Urinary bladder (tissue), 4 donors: Measurements from ENCODE around the gene GDPD3. TPM values are rescaled to one million over a fixed set of nuclear protein-coding genes. Genes with fewer than 3 reads are reported as not detected.

ENCODE experiments used
- DNase-seq: peaks from one replicate; pipeline ENCODE4 v3.0.0-alpha.2; 2015; ENCODE audit errors: extremely low spot score
- H3K27ac ChIP-seq: one replicate; pipeline ENCODE4 v1.5.1; 2013; ENCODE audit warnings: low read depth, mild to moderate bottlenecking, moderate library complexity
- H3K36me3 ChIP-seq: one replicate; pipeline ENCODE4 v1.6.1; 2013; ENCODE audit warnings: mild to moderate bottlenecking, moderate library complexity; ENCODE audit not compliant: insufficient read depth
- H3K4me1 ChIP-seq: one replicate; pipeline ENCODE4 v1.6.1; 2013; ENCODE audit warnings: mild to moderate bottlenecking, moderate library complexity; ENCODE audit not compliant: insufficient read depth
- H3K4me3 ChIP-seq: one replicate; pipeline ENCODE4 v1.5.1; 2013; ENCODE audit warnings: low read depth, low read length
- WGBS: extraction: QIAGEN DNeasy Blood & Tissue Kit; methylation state at CpG from one replicate; pipeline ENCODE4 v1.1.7; 2013; 5-methylcytosine and 5-hydroxymethylcytosine counted together
- polyA plus RNA-seq: library from polyadenylated mRNA; stranded (reverse); fragments of 200-250 nt; gene quantifications from one replicate; pipeline ENCODE4 v1.2.3, GENCODE V29; 2013
- total RNA-seq: library from RNA; depleted of rRNA; stranded (reverse); fragments of >200 nt; gene quantifications from one replicate; pipeline ENCODE4 v1.2.3, GENCODE V29; 2014
- donor health status: healthy with polysubstance abuse.
- donor health status: healthy.

Gene GDPD3
- total and polyA plus RNA-seq, 2 donors = 4.6 to 5.1 TPM

GRCh38 chr16:30085820-30086219 is 27.5 kb downstream of the GDPD3 start:
- Histone ChIP-seq H3K36me3 (no peaks in the 10 kb centered on the region), H3K4me1 (no peaks in the 10 kb centered on the region), H3K4me3 (no peak overlapping the region), H3K27ac (no peak overlapping the region)
- no peak for DNase-seq
- 62% methylated on average over 6 of the region's 6 CpGs for WGBS

DNA sequence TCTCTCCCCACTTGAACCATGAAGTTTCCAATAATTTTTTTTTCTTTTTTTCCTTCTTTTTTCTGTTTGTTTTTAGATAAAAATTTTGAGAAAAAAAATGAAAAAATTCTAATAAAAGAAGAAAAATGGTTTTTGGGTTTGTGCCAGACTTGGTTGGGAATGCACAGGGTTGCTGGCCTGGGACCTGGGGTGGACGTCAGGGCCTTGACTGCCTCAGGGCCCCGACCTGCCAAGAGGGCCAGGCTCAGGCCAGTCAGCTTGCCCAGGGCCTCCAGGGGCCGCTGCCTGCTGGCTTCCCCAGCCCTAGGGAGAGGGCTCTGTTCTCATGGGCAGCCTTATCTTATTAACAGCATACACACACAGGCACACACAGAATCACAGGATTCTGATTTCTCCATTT is 28.1 kb downstream of the GDPD3 start:
- no peak for DNase-seq
- WGBS = 44% methylated on average over 3 of the region's 3 CpGs
- no peak overlapping the region for H3K27ac ChIP-seq
- no peak overlapping the region for H3K4me3 ChIP-seq
- no peaks in the 10 kb centered on the region for H3K4me1 ChIP-seq
- H3K36me3 ChIP-seq = no peaks in the 10 kb centered on the region

DNA sequence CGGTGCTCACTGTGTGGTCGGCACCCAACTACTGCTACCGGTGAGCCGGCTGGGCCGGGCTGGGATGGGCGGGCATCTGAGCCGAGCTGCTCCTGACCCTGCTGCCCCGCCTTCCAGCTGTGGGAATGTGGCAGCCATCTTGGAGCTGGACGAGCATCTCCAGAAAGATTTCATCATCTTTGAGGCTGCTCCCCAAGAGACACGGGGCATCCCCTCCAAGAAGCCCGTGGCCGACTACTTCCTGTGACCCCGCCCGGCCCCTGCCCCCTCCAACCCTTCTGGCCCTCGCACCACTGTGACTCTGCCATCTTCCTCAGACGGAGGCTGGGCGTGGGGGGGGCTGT is 28.5 kb downstream of the GDPD3 start:
- no peaks in the 10 kb centered on the region for H3K4me1 ChIP-seq
- no peak overlapping the region for H3K4me3 ChIP-seq
- no peak for DNase-seq
- no peak overlapping the region for H3K27ac ChIP-seq
- no peaks in the 10 kb centered on the region for H3K36me3 ChIP-seq
- WGBS = 56% methylated on average over 17 of the region's 17 CpGs

GRCh38 chr16:30084096-30084815 is 29.1 kb downstream of the GDPD3 start:
- no peak for DNase-seq
- no peaks in the 10 kb centered on the region for H3K4me1 ChIP-seq
- WGBS = 85% methylated on average over 18 of the region's 18 CpGs
- no peak overlapping the region for H3K27ac ChIP-seq
- H3K4me3 ChIP-seq = no peak overlapping the region
- no peaks in the 10 kb centered on the region for H3K36me3 ChIP-seq

GRCh38 chr16:30083216-30084055 is 29.9 kb downstream of the GDPD3 start:
- H3K36me3 ChIP-seq = peaks cover 2% of the 10 kb centered on the region
- H3K4me3 ChIP-seq = no peak overlapping the region
- no peaks in the 10 kb centered on the region for H3K4me1 ChIP-seq
- DNase-seq = no peak
- H3K27ac ChIP-seq = no peak overlapping the region
- 91% methylated on average over 24 of the region's 24 CpGs for WGBS

- no peaks in the 10 kb centered on the region for H3K4me1 ChIP-seq
- 85% methylated on average over 20 of the region's 20 CpGs for WGBS
- no peak for DNase-seq
- peaks cover 2% of the 10 kb centered on the region for H3K36me3 ChIP-seq
- H3K27ac ChIP-seq = no peak overlapping the region
- H3K4me3 ChIP-seq = no peak overlapping the region
Observed at GRCh38 chr16:30082545-30083090, 30.7 kb downstream of the GDPD3 start.

GRCh38 chr16:30079480-30079879 is 33.9 kb downstream of the GDPD3 start:
- no peak for DNase-seq
- Histone ChIP-seq H3K36me3 (peaks cover 2% of the 10 kb centered on the region), H3K4me1 (no peaks in the 10 kb centered on the region), H3K4me3 (no peak overlapping the region), H3K27ac (no peak overlapping the region)
- 87% methylated on average over 7 of the region's 7 CpGs for WGBS

GRCh38 chr16:30078744-30079143 is 34.6 kb downstream of the GDPD3 start:
- Histone ChIP-seq H3K4me1 (no peaks in the 10 kb centered on the region), H3K36me3 (peaks cover 2% of the 10 kb centered on the region), H3K4me3 (no peak overlapping the region), H3K27ac (no peak overlapping the region)
- WGBS = 93% methylated on average over 7 of the region's 7 CpGs
- no peak for DNase-seq

- no peaks in the 10 kb centered on the region for H3K4me1 ChIP-seq
- no peak overlapping the region for H3K27ac ChIP-seq
- peaks cover 2% of the 10 kb centered on the region for H3K36me3 ChIP-seq
- WGBS = 76% methylated on average over 6 of the region's 6 CpGs
- H3K4me3 ChIP-seq = no peak overlapping the region
- DNase-seq = no peak
Observed at GRCh38 chr16:30077656-30078055, 35.7 kb downstream of the GDPD3 start.

DNA sequence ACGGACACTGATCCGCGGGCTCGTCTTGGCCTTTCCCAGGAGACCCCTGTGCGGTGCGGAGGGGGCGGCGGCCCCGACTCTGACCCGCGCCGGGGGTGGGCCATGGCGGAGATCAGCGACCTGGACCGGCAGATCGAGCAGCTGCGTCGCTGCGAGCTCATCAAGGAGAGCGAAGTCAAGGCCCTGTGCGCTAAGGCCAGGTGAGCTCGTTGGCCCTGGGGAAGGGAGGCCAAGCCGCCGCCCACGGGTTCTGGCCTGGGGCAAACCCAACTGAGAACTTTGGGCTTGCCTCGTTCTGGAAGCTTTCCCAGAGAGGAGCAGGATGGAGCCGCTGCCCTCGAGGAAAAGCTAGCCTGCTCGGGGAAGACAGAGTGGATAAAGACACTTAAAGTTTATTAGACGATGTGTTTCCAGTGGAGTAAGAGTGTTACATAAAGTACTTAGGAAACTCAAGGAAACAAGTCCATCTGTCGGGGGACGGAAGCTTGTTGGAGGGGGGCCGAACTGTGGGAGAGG is 37.0 kb downstream of the GDPD3 start:
- DNase-seq = no peak
- 2% methylated on average over 33 of the region's 33 CpGs for WGBS
- peaks cover 2% of the 10 kb centered on the region for H3K36me3 ChIP-seq
- no peaks in the 10 kb centered on the region for H3K4me1 ChIP-seq
- peak overlapping the region; percentile 78 for H3K27ac ChIP-seq
- H3K4me3 ChIP-seq = peak overlapping the region; percentile 96

- Histone ChIP-seq H3K27ac (peak within 1 kb of the TSS; percentile 78), H3K4me1 (no peaks in the 10 kb centered on the region), H3K4me3 (peak within 1 kb of the TSS; percentile 96), H3K36me3 (peaks cover 2% of the 10 kb centered on the region)
- DNase-seq = peak; percentile 82
- WGBS = 2% methylated on average over 67 of the region's 67 CpGs
Observed at GRCh38 chr16:30075503-30076275, 37.6 kb downstream of the GDPD3 start, which contains the start of gene PPP4C. PPP4C (plus strand) TSS chr16:30075994; CDS start chr16:30076378, 384 bp downstream.

DNA sequence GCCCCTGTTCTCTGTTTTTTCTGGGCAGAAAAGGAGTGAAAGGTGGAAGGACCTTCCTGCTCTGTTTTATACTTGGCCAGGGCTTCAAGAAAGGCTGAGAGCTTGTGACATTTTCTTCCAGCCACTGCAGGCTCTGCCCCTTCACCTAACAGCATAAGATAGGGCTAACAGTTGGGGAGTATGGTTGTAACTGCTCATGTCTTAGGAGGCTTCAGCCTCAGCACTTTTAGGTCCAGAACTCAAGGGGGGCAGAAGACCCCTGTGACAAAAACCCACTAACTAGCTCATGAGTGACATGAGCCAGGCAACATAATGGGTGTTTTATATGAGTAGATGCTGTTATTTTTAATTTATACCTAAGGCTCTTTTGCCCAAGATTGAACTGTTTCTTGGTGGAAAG is 42.8 kb downstream of the GDPD3 start:
- H3K36me3 ChIP-seq = peaks cover 10% of the 10 kb centered on the region
- no peak overlapping the region for H3K4me3 ChIP-seq
- no peaks in the 10 kb centered on the region for H3K4me1 ChIP-seq
- DNase-seq = no peak
- H3K27ac ChIP-seq = no peak overlapping the region
